ENCODE measurements around the gene LCMT1.
"Not testable (repeated sequence)": the region's sequence is repeated elsewhere in the genome, so short reads cannot be mapped to it uniquely, and the experiment has no call there.

LCMT1 gene

DNA sequence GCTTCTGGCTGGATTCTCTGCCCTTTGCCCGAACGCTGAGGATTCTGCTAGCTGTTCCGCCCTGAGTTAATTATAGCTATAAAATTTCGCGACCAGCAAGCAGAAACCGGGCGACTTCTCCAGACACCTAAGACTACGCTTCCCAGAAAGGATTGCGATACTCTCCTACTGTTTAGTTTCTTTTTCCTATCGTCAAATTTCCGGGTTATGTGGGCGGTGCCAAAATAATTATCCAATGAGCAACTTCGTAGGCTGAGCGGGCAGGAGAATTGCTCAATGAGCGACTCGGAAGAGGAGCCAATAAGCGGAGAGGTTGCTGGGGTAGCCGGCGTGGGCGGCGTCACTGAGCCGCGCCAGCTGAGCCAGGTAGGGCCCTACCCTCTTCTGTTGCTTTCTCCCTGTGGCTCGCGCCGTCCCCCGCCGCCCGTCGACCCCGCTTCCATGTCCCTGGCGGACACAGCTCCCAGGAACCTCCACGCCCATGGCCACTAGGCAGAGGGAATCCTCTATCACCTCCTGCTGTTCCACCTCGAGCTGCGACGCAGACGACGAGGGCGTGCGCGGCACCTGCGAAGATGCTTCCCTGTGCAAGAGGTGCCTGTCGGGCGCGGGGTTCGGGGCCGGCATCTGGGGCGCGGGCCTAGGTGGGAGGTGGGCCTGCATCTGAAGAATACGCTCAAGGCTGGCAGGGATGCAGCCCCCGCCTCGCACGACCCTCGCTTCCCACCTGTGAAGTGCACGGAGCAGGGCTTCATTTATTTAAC is at the start of gene LCMT1:
Gene LCMT1 (plus strand): TSS at position 340 of the 764 bp plus-strand sequence. CDS start 142 bp downstream, at position 482.
- DNase-seq (ENCODE audit: low read depth), result peak; percentile 95

GRCh38 chr16:25063102-25063501 is 48.4 kb upstream of the LCMT1 start:
- DNase-seq (ENCODE audit: low read depth), result no peak

- DNase-seq (ENCODE audit: low read depth), result no peak
Measured at GRCh38 chr16:25063865-25064264, 47.7 kb upstream of the LCMT1 start.

DNA sequence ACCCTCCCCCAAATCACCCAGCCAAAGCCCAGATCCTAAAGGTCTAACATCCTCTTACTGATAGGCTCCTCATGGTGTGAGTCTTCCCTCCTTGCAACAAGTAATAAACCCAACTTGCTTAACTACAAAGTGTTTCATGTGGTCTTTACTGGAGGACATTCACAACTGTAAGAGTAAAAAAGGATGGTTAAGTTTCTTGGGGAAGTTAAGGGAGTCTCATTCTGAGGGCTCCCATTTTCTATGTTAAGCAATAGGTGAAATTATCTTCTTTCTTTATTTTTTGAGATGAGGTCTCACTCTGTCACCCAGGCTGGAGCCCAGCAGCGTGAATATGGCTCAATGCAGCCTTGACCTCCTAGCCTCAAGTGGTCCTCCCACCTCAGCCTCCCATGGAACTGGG is 47.3 kb upstream of the LCMT1 start:
- not testable (repeated sequence) for DNase-seq (ENCODE audit: low read depth)

DNA sequence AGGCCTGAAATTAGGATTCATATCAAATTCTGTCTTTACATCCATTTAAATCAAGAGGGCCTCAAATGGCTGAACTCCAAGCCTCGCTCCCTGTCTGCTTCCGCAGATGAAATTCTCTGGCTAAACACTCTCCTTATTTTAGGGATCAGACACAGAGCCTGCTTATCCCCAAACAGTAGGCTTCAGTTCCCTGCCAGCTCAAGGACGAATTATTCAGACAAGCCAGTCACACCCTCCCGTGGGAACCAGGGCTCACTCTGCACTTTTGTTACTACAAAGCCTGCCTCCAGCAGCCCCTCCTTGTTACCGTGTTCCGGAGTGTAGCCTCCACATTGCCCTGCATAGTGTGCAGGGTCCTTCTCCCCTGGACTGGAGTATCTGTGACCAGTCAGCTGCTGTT is 46.6 kb upstream of the LCMT1 start:
- no peak for DNase-seq (ENCODE audit: low read depth)

GRCh38 chr16:25065899-25066298 is 45.6 kb upstream of the LCMT1 start:
- no peak for DNase-seq (ENCODE audit: low read depth)

- DNase-seq (ENCODE audit: low read depth), result no peak
Measured at GRCh38 chr16:25066426-25066746, 45.2 kb upstream of the LCMT1 start.

- peak; percentile 45 for DNase-seq (ENCODE audit: low read depth)
Measured at GRCh38 chr16:25066747-25067631, 44.6 kb upstream of the LCMT1 start.

- no peak for DNase-seq (ENCODE audit: low read depth)
Measured at GRCh38 chr16:25073854-25074253, 37.7 kb upstream of the LCMT1 start.

DNA sequence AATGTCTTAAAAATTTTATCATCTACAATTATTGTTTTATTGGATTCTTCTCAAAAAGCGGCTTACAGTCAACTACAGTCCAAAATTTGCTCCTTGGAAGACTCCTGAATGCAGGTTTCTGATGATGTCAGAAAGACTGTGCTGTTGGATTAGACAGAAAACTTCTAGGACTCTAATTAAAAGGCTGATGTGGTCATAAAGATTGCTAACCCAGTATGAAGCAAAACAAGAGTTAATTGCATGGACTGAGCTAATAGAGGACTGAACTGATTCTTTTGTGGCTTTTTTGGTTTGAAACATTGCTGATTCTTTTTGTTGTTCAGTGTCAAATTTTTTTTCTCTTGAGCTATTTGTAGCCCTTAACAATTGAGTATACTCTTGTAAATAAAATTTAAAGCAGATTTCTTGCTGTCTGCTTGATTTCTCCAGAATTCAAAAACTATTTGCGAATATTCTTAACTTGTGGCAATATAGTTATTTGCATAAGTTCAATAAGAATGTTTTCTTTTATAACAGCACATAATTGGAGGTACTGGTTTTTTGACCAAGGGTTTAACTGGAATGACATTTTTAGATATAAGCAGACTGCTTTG is 33.1 kb upstream of the LCMT1 start:
- DNase-seq (ENCODE audit: low read depth), result no peak

DNA sequence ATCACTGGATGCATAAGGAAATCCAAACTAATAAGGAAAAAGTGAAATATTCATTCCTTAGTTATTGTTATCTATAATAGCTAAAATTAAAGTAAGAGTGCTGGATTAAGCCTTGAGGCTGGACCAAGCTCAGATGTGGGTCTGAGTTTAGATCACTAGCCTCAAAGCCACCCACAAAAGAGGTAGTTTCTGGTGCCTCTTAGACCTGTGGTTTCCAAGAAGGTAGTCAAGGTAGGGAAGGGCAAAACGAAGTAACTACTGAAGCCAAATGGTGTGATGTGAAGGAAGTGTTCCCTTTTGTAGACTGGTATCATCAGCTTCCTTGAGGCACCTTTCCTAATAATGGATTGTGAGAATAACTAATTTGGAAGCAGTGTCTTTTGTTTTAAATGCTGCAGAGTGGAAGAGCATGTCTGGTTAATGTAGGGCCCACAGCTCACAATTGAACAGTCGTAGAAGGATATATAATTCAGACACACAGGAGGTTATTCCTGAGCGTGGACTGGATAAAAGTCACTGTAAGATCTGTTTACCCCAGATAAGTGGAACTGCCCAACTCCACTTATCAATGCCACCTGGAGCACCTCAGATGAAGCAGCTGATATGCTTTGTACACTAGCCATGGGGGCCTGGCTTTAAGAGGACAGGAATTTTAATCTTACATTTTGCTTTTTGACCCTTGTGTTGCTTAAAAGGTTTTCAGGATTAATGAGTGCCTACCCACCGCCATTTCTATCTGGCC is 31.7 kb upstream of the LCMT1 start:
- DNase-seq (ENCODE audit: low read depth), result no peak

DNA sequence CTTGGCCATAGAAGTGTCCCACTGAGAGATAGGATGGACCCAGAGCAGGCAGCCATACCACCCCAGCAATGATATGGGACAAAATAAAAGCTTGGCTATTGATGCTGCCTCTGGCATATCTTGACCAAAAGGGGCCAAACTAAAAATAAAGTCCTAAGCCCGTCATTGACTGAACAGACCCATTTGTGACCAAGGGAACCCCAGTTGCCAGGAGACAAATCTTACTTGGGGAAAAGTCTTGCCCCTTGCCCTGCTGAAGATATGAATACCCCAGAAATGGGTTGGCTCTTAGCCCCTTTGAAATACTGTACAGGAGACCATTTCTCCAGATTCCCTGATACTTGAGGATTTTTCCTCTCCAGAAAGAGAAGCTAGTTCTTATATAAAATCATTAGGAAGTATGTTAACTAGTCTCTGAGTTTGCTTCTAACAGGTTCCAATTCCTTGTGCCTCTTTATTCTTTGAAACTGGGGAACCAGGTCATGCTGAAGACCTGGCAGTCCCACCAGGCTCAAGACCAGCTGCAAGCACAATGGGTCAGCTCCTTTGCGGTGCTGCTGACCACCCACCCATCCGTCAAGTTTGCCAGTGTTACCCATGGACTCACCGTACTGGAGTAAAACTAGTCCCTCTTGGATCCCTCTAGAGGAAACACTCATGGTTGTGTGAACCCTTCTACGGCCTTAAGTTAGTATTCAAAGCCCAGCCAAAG is 31.0 kb upstream of the LCMT1 start:
- DNase-seq (ENCODE audit: low read depth), result no peak

GRCh38 chr16:25081702-25082101 is 29.8 kb upstream of the LCMT1 start:
- no peak for DNase-seq (ENCODE audit: low read depth)

DNA sequence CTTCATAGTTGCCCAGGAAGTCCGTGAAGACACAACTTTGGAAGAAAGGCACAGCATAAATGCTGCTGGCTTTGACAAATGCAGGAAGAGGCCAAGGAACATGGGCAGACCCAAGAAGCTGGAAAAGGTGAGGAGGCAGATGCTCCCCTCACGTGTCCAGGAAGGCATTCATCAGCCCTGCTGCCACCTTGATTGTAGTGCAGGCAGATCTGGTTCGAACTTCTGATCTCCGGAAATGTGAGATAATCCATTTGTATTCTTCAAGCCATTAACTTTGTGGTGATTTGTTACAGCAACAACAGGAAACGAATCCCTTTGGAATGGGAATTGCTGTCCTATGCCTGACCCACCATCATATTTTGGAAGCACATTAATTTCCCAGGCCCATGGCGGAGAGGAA is 28.5 kb upstream of the LCMT1 start:
- no peak for DNase-seq (ENCODE audit: low read depth)

GRCh38 chr16:25083701-25084100 is 27.8 kb upstream of the LCMT1 start:
- DNase-seq (ENCODE audit: low read depth), result no peak

DNA sequence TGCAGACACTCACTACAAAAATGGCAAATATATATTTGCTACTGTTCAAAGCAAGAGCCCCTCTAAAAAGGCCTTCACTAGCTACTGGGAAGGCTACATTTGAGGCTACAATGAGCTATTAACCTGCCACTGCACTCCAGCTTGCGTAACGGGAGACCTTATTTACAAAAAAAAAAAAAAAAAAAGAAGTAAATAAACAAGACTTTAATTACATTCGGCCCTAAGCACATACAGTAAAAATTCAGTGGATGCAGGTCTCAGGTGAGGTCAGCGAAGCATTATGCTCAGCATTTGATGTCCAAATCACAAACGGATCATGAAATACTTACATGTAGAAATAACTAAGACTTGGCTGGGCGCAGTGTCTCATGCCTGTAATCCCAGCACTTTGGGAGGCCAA is 26.7 kb upstream of the LCMT1 start:
- no peak for DNase-seq (ENCODE audit: low read depth)

GRCh38 chr16:25087761-25088160 is 23.8 kb upstream of the LCMT1 start:
- DNase-seq (ENCODE audit: low read depth), result no peak

- DNase-seq (ENCODE audit: low read depth), result no peak
Measured at GRCh38 chr16:25089351-25089750, 22.2 kb upstream of the LCMT1 start.

GRCh38 chr16:25092441-25092840 is 19.1 kb upstream of the LCMT1 start:
- DNase-seq (ENCODE audit: low read depth), result no peak

- DNase-seq (ENCODE audit: low read depth), result no peak
Measured at GRCh38 chr16:25093208-25094061, 18.1 kb upstream of the LCMT1 start.

GRCh38 chr16:25094596-25094995 is 16.9 kb upstream of the LCMT1 start:
- DNase-seq (ENCODE audit: low read depth), result no peak

Data from fibroblast of the conjunctiva (primary cell).